ENCODE data around the gene FCF1.

Gene FCF1

GRCh38 chr14:74765721-74766120 lies 52.8 kb downstream of the FCF1 start:
- ChIA-PET CTCF (no interaction called here), POLR2A (ENCODE audit: low non-redundant PET) (no interaction called here)
- TF ChIP-seq, protein P1, sequence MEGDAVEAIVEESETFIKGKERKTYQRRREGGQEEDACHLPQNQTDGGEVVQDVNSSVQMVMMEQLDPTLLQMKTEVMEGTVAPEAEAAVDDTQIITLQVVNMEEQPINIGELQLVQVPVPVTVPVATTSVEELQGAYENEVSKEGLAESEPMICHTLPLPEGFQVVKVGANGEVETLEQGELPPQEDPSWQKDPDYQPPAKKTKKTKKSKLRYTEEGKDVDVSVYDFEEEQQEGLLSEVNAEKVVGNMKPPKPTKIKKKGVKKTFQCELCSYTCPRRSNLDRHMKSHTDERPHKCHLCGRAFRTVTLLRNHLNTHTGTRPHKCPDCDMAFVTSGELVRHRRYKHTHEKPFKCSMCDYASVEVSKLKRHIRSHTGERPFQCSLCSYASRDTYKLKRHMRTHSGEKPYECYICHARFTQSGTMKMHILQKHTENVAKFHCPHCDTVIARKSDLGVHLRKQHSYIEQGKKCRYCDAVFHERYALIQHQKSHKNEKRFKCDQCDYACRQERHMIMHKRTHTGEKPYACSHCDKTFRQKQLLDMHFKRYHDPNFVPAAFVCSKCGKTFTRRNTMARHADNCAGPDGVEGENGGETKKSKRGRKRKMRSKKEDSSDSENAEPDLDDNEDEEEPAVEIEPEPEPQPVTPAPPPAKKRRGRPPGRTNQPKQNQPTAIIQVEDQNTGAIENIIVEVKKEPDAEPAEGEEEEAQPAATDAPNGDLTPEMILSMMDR (conservative IDR thresholded peaks at IDR 0.05; ENCODE audit: low read depth) = no peak
- H3K27ac ChIP-seq = no peak overlapping the region
- no peak for DNase-seq (ENCODE audit: low spot score)

DNA sequence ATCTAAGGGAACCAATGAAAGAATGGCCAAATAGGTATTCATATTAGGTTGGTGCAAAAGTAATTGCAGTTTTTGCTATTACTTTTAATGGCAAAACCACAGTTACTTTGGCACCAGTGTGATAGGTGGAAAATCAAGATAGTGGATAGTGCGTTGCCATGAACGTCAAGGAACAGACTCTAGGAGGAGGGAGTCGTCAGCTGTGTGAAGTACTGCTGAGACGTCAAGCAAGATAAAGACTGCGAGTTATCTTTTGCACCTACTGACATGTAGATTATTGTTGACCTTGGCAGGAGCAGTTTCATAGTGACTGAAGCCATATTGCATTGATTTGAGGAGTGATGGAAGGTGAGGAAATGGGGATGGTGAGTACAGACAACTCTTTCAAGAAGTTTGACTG lies 58.5 kb downstream of the FCF1 start:
- TF ChIP-seq, protein P1 (conservative IDR thresholded peaks at IDR 0.05; ENCODE audit: low read depth) = no peak
- no peak for DNase-seq (ENCODE audit: low spot score)
- ChIA-PET CTCF (interaction anchor here (0.7 kb wide), 1 partner anchor 34 kb away, joined by 3 read pairs; no protein-coding TSS in a partner anchor), POLR2A (ENCODE audit: low non-redundant PET) (no interaction called here)
- H3K27ac ChIP-seq = no peak overlapping the region

DNA sequence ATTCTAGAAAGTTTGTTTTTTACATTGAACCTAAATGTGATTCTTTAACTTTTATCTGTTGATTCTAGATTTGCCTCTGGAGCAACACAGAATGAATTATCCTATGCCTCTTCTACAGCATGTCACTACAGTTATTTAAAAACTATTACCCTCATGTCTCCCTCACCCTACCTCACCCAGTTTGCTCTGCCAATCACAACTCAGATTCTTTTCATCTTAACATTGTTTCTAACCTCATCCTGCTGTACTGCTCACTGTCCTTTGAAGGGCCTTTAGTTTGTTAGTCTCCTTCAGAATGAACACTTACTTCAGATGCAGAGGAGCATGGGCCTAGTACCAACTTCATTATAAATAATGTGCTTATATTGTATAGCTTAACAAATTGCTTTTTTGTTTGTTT lies 71.7 kb downstream of the FCF1 start:
- no peak for DNase-seq (ENCODE audit: low spot score)
- TF ChIP-seq, protein P1 (conservative IDR thresholded peaks at IDR 0.05; ENCODE audit: low read depth) = no peak
- POLR2A ChIA-PET (ENCODE audit: low non-redundant PET) = no interaction called here
- no peak overlapping the region for H3K27ac ChIP-seq
- CTCF ChIA-PET = no interaction called here

DNA sequence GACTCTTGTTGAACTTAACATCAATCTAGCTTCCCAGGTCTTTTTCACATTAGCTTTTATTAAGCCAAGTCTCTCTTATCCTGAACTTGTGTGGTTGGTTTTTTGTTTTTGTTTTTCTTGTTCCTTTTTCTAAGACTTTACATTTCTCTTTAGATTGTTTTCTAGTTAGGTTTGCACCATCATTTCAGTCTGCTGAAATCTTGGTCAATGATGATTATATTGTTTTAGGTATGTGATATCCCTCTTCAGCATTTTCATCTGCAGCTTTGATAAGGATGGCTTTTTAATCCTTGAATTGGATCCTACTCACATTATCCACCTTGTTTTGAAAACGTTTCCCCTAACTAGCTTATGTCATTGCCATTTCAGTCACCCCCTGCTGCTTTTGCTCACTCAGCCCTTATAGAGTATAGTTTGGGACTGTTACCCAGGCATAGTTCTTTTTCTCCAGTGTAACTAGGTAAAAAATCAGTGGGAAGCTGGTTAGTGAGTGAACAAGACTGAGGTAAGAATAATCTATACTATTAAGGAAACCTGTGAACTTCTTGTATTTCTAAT lies 72.2 kb downstream of the FCF1 start:
- POLR2A ChIA-PET (ENCODE audit: low non-redundant PET) = no interaction called here
- CTCF ChIA-PET = no interaction called here
- TF ChIP-seq, protein P1 (conservative IDR thresholded peaks at IDR 0.05; ENCODE audit: low read depth) = no peak
- H3K27ac ChIP-seq = no peak overlapping the region
- no peak for DNase-seq (ENCODE audit: low spot score)

GRCh38 chr14:74786796-74787315 lies 73.9 kb downstream of the FCF1 start:
- POLR2A ChIA-PET (ENCODE audit: low non-redundant PET) = no interaction called here
- CTCF ChIA-PET = no interaction called here
- DNase-seq (ENCODE audit: low spot score) = no peak
- no peak overlapping the region for H3K27ac ChIP-seq
- TF ChIP-seq, protein P1 (conservative IDR thresholded peaks at IDR 0.05; ENCODE audit: low read depth) = no peak
